Neuron (in vitro differentiated cells): ENCODE data around the gene NISCH.

Experiments
- H2AFZ ChIP-seq: one replicate; pipeline ENCODE4 v1.6.1; 2013; ENCODE audit warnings: low read depth, mild to moderate bottlenecking, inconsistent platforms, low read length, moderate library complexity
- H3K27me3 ChIP-seq: one replicate; pipeline ENCODE4 v1.6.1; 2013; ENCODE audit warnings: low read length; ENCODE audit not compliant: insufficient read depth
- H3K36me3 ChIP-seq: one replicate; pipeline ENCODE4 v1.6.1; 2013; ENCODE audit warnings: low read length; ENCODE audit not compliant: insufficient read depth
- H3K4me1 ChIP-seq: one replicate; pipeline ENCODE4 v1.6.1; 2013; ENCODE audit warnings: low read length; ENCODE audit not compliant: insufficient read depth
- H3K4me3 ChIP-seq: 2 replicates; pipeline ENCODE4 v1.5.1; 2013; ENCODE audit warnings: mild to moderate bottlenecking, low read length, moderate library complexity
- H3K9me3 ChIP-seq: one replicate; pipeline ENCODE4 v1.6.1; 2013; ENCODE audit warnings: low read length

The NISCH gene

DNA sequence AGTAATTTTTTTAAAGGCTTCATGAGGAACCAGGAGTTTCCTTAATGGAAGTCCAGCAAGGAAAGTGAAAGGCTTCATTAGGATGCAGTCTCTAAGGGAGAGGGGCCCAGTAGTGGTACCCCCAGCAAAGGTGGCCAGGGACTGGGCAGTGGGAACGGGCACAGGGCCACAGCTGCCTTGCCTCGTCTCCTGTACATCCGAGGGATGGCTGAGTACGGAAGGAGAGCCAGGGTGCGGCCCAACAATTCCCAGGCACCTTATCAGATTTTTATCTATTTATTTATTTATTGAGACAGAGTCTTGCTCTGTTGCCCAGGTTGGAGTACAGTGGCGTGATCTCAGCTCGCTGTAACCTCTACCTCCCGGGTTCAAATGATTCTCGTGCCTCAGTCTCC lies 25.0 kb upstream of the NISCH start:
- no peak overlapping the region for H3K4me3 ChIP-seq
- no peaks in the 10 kb centered on the region for H3K27me3 ChIP-seq
- no peak overlapping the region for H2AFZ ChIP-seq
- no peaks in the 10 kb centered on the region for H3K36me3 ChIP-seq
- no peaks in the 10 kb centered on the region for H3K9me3 ChIP-seq
- peaks cover 21% of the 10 kb centered on the region for H3K4me1 ChIP-seq

DNA sequence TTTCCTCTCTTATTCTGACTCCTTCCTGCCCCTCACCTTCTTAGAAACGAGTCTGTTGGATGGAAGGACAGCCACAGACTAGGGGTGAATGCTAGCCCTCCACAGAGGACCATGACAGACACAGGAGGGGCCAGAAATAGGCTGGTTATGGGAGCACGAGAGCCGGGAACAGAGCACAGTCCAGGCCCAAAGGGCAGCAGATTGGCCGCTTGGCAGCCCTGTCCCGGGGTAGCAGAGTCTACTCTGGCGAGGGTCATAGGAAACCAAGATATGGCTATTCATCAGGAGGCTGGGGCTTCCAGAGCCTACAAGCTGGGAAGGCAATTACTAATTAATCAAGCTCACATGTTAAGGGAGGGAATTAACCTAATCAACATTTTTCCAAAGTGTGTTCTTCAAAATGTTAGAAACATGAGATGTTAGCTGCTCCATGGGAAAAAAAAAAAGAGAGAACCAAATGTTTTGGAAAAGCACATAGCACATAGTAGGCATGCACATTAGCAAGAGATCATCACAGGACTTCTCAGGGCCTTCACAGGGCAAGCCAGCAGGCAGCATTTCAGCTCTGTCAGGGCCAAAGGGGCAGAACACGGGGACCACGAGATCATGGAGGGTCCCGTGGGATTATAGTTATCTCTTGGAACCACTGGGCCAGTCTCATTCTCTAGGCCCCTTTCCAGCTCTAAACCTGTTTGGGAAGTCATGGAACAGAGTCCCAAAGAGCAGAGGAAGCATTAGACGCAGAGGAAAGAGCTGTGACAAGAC lies 23.8 kb upstream of the NISCH start:
- H3K27me3 ChIP-seq: no peaks in the 10 kb centered on the region
- H2AFZ ChIP-seq: no peak overlapping the region
- H3K9me3 ChIP-seq: no peaks in the 10 kb centered on the region
- no peak overlapping the region for H3K4me3 ChIP-seq
- peaks cover 21% of the 10 kb centered on the region for H3K4me1 ChIP-seq
- H3K36me3 ChIP-seq: no peaks in the 10 kb centered on the region

DNA sequence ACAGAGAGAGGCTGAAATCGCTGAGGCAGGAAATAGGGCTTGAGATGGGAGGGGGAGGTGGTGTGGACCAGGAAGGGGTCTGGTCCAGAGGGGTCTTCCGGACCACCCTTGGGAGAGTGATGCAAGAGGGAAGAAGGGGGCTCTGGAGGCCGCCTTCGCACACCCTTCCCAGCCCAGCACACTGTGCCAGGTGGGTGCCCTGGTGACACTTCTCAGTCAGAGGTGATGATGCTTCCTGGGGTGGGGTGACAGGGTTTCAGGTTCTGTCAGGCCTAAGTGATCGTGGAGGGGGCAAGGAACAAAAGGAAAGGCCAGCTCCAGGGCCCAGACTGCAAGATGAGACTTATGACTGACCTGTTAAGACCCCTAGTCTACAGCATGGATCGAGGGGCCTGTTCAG lies 23.2 kb upstream of the NISCH start:
- H3K9me3 ChIP-seq: no peaks in the 10 kb centered on the region
- H3K4me1 ChIP-seq: peaks cover 21% of the 10 kb centered on the region
- no peaks in the 10 kb centered on the region for H3K27me3 ChIP-seq
- no peak overlapping the region for H2AFZ ChIP-seq
- no peaks in the 10 kb centered on the region for H3K36me3 ChIP-seq
- H3K4me3 ChIP-seq: no peak overlapping the region

DNA sequence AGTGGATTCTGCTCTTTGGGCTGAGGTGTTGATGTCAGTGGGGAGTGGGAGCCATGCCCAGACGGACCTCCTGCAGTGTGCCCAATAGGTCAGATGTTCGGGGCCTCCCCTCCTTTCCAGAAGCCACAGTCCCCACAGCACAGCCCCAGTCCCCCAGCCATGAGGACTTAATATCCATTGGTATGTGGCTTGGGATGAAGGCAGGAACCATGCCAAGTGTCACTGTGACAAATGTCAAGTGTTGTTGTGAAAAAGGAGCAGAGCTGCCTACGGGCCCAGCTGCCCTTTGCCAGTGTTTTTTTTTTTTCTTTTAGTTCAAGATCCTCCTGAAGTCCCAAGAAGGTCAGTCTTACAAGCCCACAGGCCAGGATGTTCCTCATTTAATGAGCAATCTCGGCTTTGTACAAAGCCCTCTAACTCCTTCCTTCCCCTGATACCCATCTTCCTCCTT lies 22.7 kb upstream of the NISCH start:
- Histone ChIP-seq H3K27me3 (no peaks in the 10 kb centered on the region), H3K4me1 (peaks cover 21% of the 10 kb centered on the region), H3K36me3 (no peaks in the 10 kb centered on the region), H2AFZ (no peak overlapping the region), H3K9me3 (no peaks in the 10 kb centered on the region), H3K4me3 (no peak overlapping the region)

DNA sequence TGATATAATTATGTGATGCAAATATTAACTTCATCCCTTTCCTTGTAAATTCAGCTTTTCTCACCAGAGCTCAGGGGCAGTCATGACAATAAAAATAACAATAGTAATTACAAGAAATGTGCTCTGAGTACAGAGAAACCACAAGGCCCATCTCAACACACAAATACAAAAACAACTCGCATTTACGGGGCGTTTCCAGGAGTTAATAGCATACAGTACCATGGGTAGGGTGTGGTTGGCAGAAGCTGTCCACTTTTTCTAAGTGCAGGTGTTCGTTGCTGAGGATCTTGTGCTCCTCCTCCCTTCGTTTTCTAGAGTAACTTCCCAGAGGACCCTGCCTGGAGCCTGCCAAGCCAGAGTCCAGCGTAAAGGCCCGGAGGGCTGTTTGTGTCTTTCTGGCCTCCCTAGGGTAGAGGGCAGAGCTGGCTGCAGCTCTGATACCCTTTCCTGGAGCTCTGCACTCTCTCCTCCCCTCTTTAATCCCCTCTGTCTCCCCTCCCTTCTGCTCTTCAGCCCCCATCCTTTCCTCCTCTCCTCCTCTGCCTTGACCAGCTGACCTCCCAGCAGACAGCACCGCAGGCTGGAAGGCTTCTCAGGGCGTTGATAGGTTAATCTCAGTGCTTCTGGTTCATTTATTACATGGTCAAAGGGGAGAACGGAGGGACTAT lies 21.9 kb upstream of the NISCH start:
- Histone ChIP-seq H3K4me3 (no peak overlapping the region), H3K4me1 (peaks cover 21% of the 10 kb centered on the region), H3K27me3 (peaks cover 3% of the 10 kb centered on the region), H3K9me3 (no peaks in the 10 kb centered on the region), H3K36me3 (no peaks in the 10 kb centered on the region), H2AFZ (peak overlapping the region; percentile 33)

DNA sequence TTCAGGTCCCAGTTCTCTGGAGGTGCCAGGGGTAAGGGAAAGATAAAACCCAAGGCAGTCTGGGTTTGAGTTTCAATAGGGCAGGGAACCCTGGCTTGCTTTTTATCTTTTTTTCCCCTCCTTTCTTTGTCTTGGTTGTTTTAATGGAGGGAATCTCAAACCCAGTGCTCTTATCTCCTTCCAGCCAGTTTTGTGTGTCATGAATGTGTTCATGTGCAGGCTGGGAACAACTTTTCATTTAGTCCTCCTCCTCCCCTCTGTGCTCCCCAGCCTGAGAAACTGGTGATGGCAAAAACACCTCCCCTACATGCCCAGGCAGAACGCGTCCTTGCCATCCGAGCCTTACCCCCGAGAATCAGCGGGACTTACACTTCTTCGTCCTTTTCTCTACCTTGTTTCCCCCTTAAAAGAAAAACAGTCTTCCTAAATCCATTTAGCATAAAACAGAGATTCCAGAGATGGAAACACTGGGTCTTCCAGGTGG lies 21.4 kb upstream of the NISCH start:
- H3K36me3 ChIP-seq: no peaks in the 10 kb centered on the region
- peak overlapping the region; percentile 33 for H2AFZ ChIP-seq
- no peak overlapping the region for H3K4me3 ChIP-seq
- peaks cover 21% of the 10 kb centered on the region for H3K4me1 ChIP-seq
- no peaks in the 10 kb centered on the region for H3K9me3 ChIP-seq
- peaks cover 3% of the 10 kb centered on the region for H3K27me3 ChIP-seq

DNA sequence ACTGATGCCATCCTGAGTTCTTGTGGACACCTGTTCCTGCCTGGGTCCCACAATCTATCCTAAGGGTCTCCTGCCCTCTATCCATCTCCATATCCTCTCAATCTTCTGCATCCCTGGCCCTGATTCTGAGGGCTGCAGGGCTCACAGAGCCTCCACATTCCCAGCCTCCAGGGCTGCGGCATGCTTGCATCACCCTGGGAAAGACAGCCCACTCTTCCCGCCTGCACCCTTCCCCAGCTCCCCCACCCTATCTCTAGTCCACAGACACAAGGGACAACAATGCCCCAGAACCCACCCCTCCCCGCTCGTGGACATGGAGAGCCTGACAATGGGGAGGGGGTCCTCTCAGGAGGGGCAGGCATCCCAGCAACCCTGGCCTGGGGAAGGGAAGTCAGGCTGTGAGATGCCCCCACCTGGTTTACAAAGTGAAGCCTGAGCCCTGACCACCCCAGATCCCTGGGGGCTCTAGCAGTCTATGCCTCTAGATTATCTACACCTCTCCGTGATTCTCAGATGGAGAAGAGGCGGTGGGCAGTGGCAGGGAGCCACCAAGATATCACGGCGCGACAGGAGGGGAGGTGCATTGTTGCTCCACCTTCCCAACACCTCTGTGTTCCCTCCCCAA lies 20.8 kb upstream of the NISCH start:
- Histone ChIP-seq H2AFZ (no peak overlapping the region), H3K4me1 (peaks cover 21% of the 10 kb centered on the region), H3K4me3 (no peak overlapping the region), H3K27me3 (peaks cover 3% of the 10 kb centered on the region), H3K9me3 (no peaks in the 10 kb centered on the region), H3K36me3 (no peaks in the 10 kb centered on the region)

DNA sequence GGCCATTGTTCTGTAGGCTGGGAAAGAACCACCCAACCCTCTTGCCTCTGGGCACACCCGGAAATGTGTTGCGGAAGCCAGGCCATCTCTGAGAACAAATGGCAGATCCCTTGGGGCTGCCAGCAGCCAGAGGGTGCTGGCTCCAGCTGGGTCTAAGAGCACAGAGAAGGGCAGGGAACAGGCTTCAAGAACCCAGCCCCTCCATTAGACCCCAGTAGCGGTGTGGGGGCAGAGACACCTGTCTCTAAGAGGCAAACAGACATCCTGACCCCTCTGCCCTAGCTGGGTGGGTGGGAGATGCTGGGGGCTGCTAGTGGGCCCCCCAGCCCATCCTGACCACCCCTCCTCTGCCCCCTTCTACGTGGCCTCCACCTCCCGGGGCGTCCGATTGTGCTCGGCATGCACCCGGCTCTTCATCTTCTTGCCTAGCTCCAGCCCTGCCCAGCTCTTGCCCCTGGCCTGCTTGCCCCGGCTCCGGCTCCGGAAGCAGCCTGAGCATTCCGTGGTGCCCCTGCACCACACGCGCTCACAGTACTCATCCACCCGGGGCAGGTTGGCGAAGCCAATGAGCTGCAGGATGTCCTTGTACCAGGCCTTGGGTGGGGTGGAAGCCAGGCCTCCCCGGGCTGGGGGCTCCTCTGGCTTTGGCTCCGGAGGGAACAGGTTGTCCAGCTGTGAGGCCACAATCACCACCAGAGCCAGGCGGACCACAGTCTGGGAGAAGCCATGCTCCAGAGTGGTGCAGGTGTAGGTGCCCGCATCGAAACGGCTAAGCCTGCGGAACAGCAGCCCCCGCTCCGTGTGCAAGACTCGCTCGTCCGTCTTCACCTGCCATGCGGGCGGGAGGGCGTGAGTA lies 19.9 kb upstream of the NISCH start:
- H3K9me3 ChIP-seq: no peaks in the 10 kb centered on the region
- H2AFZ ChIP-seq: no peak overlapping the region
- peaks cover 21% of the 10 kb centered on the region for H3K4me1 ChIP-seq
- H3K4me3 ChIP-seq: no peak overlapping the region
- no peaks in the 10 kb centered on the region for H3K36me3 ChIP-seq
- H3K27me3 ChIP-seq: peaks cover 3% of the 10 kb centered on the region

DNA sequence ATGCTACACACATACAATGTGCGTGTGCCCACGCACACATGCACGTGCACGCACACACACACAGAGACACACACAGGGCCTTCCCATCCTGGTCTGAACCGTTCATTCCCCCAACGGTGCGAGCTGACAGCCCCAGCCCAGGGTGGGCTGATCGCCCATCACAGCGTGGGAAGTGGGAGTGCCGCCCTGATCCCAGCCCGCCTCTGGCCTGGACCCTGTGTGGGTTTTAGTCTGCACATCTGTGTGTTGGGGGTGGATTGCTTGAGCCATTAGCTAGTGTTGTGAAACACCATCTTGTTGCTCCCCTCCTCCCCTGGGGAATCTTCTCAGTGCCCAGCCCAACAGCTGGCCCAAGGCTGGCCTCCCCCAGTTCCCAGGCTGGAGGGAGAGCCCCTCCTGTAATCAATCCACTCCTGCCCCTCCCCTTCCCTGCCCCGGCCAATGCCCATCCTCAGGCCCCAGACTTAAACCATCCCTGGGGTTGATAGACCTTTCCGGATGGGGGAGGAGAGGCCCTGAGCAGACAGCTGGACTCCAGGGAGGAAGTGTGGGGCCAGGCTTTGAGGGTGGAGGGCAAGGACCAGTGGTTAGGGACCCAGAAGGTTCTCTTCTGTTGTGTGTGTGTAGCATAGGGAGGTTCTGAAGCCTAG lies 18.8 kb upstream of the NISCH start:
- Histone ChIP-seq H3K27me3 (peaks cover 3% of the 10 kb centered on the region), H3K9me3 (no peaks in the 10 kb centered on the region), H3K36me3 (no peaks in the 10 kb centered on the region), H3K4me1 (peaks cover 21% of the 10 kb centered on the region), H3K4me3 (no peak overlapping the region), H2AFZ (no peak overlapping the region)

DNA sequence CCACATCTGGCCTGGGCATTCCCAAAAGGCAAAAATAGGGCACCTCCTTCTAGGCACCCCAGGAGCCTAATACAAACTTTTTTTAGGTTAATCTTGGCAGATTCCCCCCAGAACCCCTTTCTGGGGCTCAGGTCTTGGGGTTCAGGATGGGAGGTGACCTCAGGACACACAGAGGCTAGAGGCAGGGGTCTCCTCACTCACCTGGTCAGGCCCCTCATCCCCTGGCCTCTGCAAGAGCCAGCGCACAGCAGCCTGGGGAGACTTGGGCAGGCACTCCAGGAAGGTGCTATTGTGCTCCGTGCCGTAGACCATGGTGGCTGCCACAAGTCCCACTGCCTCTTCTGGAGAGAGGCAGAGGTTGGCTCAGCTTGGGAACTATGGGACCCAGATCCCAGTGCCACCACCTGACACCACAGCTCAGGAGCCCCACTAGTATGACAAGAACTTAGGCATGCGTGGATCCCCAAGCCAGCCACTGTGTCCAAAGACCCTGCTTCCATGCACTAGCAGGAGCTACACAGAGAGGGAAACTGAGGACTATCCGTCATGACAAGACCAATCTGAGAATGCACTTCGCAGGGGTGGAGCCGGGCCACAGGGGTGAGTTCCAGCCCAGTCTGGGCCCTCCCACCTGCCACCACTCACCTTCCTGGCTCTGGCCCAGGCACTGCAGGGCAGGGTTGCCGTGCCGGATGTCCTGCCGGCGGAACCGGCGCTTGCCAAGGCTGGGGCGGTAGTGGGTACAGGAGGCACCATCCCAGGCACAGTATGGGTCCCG lies 17.9 kb upstream of the NISCH start:
- Histone ChIP-seq H3K4me1 (peaks cover 18% of the 10 kb centered on the region), H3K9me3 (no peaks in the 10 kb centered on the region), H3K36me3 (no peaks in the 10 kb centered on the region)

DNA sequence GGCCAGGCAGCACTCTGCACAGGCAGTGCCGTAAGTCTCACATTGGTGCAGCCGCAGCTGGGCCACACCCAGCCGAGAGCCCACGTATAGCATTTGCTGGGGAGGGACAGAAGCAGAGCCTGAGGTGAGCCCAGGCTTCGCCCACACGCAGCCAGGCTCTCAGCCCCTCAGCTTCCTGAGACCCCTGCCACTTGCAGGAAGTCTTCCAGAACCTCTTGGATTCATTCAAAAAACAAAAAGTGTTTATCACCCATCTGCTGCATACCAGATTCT lies 17.4 kb upstream of the NISCH start:
- Histone ChIP-seq H3K9me3 (no peaks in the 10 kb centered on the region), H2AFZ (no peak overlapping the region), H3K4me1 (peaks cover 12% of the 10 kb centered on the region), H3K27me3 (peaks cover 3% of the 10 kb centered on the region), H3K36me3 (no peaks in the 10 kb centered on the region), H3K4me3 (no peak overlapping the region)

More for the DNA sequence above, 17.9 kb upstream of the NISCH start:
- Histone ChIP-seq H2AFZ (no peak overlapping the region), H3K27me3 (peaks cover 3% of the 10 kb centered on the region), H3K4me3 (no peak overlapping the region)
